AG08395 (cell line): Measurements from ENCODE around the gene FOSL1.

Experiments
- DNase-seq: peaks from one replicate; pipeline ENCODE4 v3.0.0; 2012; ENCODE audit warnings: mixed read lengths, low spot score

The FOSL1 gene

DNA sequence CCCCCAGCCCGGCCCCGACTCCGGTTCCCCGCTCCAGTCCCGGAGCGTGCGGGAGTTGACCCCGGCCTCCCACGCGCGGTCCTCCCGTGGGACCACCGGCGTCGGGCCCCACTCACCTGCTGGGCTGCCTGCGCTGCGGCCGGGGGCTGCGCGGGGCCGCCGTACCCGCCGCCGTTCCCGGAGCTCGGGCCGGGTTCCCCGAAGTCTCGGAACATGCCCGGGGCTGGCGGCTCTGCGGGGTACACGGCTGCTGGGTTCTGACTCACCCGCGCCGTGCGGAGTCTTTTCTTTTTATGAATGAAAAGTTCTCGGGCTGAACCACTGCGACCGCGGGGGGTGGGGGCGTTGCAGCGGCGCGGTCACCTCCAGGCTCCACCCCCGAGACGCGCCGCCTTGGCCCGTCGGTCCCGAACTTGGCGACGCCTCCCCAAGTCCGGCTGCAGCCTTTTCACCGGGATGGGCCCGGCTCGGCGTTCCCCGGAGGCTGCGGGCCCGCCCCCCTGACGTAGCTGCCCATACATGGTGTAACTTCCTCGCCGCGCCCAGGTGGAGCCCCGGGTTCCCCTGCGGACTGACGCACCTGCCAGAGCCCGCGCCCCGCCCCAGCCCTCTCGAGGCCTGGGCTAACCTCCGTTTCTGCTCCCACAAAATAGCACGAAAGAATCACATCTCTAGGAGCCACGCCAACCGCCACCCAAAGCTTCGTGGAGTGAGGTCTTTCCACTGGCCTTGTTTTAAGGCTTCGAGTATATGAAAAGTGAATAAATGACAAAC, at the start of gene FOSL1:
Gene FOSL1, minus strand, starts transcription at position 264 of the 774 bp plus-strand sequence. Its CDS starts 49 bp downstream, at position 215.
- DNase-seq: peak; percentile 94

GRCh38 chr11:65947603-65948125, 47.5 kb upstream of the FOSL1 start:
- DNase-seq: no peak

GRCh38 chr11:65947133-65947532, 46.9 kb upstream of the FOSL1 start:
- DNase-seq: no peak

DNA sequence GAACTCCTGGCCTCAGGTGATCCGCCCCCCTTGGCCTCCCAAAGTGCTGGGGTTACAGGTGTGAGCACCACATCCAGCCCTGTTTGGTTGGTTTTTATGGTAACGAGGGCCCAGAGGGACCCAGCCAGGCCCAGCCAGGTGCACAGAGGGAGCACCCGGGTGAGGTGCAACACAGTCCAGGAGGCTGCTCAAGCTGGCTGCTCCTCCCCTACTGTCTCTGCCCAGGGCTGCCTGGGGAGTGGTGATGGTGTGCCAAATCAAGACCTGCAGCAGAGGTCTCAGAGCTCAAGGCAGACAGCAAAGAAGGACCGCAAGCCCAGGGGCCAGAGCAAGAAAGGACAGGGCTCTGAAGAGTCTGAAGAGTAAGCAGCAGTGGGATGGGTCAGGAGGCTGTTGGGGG, 46.5 kb upstream of the FOSL1 start:
- no peak for DNase-seq

DNA sequence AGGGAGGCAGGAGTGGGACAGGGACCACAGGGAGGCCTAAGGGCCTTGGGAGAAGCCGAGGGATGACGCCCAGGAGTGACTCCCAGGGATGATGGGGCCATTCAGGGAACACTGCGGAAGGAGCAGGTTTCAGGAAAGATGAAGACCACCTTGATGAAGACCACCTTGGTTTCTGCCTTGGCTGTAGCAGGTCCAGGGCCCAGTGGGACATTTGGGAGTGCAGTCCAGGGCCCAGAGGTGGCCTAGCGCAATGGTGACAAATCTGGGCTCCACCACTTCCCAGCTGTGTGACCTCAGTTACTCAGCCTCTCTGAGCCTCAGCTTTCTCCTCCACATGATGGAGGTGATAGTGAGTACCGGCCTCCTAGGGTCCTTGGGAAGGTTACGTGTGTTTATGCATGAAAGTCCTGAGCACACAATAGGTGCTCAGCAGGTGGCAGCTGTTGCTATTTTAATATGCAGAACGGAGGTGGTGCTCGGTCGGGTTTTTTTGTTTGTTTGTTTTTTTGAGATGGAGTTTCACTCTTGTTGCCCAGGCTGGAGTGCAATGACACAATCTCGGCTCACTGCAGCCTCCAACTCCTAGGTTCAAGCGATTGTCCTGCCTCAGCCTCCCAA, 45.9 kb upstream of the FOSL1 start:
- no peak for DNase-seq

DNA sequence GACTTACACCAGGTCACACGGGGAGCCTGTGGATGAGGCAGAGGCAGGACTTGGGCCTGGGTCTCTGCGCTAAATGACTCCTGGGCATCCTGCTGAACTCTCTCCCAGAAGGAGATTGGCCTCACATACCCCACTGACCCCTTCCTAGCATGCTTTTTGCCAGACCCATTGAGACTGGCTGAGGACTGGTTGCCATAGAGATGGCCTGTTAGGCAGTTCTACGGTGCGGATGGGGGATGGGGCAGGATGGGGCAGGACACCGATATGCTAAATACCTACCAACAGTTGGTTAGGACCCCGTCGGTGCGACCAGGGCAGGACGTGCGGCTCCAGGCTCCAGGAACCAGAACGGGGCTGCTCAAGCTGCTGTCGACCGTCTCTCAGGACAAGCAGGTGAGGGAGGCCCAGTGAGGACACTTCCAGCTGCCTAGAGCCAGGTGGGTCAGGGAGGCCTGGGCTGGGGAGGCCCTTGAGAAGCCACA, 45.3 kb upstream of the FOSL1 start, which contains the start of gene TSGA10IP:
Gene TSGA10IP, plus strand, starts transcription at position 51 of the 482 bp plus-strand sequence. Its CDS starts 196 bp downstream, at position 247.
- DNase-seq: no peak

GRCh38 chr11:65944767-65945166, 44.6 kb upstream of the FOSL1 start:
- no peak for DNase-seq

DNA sequence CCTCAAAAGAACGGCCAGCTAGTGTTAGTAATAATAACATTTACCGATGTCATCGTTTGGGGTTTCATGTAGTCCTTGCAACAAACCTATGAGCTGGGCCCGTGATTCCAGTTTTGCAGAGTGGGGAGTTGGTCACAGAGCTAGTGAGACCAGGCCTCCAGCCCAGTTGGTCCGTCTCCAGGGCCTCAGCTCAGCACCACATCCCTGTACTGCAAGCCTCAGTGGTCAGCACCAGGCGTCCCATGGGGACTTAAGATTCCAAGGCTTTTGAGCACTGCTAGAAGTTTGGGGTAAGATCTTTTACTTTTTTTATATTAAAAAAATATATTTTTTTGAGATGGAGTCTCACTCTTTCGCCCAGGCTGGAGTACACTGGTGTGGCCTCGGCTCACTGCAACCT, 44.0 kb upstream of the FOSL1 start:
- DNase-seq: no peak

DNA sequence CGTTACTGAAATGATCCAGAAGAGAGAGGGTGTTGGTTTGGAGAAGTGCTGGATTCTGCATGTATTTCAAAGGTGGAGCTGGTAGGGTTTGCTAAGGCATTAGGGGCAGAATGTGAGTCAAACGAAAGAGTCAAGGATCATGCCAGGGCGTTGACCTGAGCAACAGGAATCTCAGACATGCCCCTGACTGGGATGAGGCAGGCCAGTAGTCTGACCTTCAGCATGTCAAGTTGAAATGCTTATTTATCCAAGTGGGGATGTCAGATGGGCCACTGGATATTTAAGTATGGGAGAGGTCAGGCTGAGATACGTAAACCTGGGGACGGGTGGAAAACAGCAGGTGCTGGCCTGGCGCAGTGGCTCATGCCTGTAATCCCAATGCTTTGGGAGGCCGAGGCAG, 42.3 kb upstream of the FOSL1 start:
- no peak for DNase-seq

DNA sequence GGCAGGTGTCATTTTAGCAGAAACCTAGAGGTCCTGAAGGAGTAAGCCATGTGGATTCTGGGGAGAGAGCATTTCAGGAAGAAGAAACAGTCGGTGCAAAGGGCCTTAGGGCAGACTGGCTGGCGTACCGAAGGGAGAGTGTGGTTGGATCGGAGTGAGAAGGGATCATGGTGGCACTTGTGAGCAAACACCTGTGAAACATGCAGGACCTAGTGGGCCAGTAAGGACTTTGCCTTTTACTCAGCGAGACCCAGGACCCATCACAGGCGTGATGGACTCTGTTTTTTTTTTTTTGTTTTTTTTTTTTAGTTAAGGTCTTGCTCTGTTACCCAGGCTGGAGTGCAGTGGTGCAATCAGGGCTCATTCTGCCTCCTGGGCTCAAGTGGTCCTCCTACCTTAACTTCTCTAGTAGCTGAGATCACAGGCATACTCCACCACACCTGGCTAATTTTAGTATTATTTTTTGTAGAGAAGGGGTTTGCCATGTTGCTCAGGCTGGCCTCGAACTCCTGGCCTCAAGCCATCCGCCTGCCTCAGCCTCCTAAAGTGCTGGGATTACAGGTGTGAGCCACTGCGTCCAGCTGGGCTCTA, 41.6 kb upstream of the FOSL1 start:
- no peak for DNase-seq

GRCh38 chr11:65937766-65938165, 37.6 kb upstream of the FOSL1 start:
- no peak for DNase-seq

GRCh38 chr11:65934014-65934413, 33.8 kb upstream of the FOSL1 start:
- no peak for DNase-seq

GRCh38 chr11:65932558-65932919, 32.4 kb upstream of the FOSL1 start:
- DNase-seq: peak; percentile 47

GRCh38 chr11:65931773-65932557, 31.8 kb upstream of the FOSL1 start:
- no peak for DNase-seq

GRCh38 chr11:65928667-65929066, 28.5 kb upstream of the FOSL1 start:
- DNase-seq: no peak

DNA sequence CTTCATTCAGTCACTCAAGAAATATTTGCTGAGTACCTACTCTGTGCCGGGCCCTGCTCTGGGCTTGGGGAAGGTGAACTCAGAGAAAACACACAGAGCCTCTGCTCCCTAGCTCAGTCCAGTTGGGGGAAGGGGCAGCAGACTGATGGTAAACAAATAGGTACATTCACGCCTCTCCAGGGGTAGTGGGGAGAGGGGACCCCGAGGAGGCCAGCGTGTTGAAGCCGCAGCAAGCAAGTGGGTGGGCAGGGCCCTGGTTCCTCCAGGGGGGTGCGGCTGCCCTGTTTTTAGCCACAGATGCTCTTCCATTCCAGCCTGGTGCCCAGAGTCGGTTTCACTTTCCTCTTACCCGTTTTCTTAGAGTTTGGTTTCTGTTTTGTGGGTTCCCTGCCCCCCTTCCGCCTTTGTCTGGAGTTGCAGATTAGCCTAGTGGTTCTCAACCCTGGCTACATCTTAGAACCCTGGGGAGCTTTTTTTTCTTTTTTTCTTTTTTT, 27.8 kb upstream of the FOSL1 start:
- no peak for DNase-seq

GRCh38 chr11:65925397-65925796, 25.2 kb upstream of the FOSL1 start:
- no peak for DNase-seq

DNA sequence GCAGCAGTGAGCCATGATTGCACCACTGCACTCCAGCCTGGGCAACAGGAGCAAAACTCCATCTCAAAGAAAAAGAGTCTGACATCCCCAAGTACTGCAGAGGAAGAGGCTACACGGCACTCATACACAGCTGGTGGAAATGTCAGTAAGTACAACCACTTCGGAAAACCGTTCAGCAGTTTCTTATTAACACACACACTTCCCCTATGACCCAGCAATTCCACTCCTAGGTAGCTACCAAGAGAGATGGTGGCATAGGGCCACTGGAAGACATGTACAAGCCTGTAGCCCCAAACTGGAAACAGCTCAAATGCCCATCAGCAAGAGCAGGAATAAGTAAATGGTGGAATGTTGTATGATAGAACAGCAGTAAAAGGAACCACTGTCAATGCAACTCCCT, 22.4 kb upstream of the FOSL1 start:
- no peak for DNase-seq

DNA sequence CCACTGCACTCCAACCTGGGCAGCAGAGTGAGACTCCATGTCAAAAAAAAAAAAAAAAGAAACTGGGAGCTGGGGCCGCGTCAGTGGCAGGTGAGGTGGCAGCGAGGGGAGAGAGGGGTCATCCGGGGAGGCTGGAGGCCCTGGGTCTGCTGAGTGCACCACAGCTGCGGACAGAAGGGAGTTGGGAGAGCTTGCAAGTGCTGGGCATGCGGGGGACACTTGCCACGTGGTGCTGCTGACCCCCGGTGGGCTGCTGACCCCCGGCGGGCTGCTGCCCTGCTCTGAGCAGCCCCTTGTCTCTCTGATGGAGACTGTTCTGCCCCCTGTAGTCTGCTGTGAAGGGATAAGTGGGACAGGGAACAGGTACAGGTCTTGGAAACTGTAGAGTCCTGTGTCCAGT, 21.7 kb upstream of the FOSL1 start:
- DNase-seq: no peak

DNA sequence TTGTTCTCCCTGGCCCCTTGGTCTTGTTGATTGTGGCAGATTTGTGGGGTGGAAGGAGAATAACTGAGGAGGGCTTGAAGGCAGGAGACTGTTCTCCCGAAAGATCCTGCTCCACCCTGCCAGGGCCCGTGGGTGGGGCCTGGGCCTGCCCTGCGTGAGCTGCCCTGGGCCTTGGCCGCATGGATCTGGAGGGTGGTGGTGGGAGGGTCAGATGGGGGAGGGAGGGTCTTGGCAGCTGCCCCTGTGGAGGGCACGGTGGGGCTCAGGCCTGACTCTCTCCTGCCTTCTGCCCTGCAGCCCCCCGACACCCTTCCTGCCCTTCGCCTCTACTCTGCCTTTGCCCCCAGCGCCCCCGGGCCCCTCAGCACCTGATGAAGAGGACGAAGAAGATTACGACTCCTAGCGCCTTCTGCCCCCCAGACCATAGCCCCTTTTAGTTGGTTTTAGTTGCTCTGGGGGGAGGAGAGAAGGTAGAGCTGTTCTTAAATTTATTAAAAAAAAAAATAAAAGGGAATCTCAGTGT, 20.9 kb upstream of the FOSL1 start:
- DNase-seq: no peak

DNA sequence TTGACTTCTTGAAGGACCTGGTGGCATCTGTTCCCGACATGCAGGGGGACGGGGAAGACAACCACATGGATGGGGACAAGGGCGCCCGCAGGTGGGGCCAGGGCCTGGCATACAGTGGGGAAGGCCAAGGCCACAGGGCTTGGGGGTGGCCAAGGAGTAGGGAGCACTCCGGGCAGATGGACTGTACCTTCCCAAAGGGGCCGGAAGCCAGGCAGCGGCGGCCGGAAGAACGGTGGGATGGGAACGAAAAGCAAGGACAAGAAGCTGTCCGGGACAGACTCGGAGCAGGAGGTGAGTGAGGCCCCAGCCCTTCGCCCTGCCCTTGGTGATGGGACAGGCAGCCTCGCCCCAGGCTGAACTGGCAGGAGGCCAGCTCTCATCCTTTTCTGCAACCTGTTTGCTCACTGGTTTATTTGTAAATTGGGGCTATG, 20.2 kb upstream of the FOSL1 start:
- no peak for DNase-seq
